Heart right ventricle (tissue), 16 donors: Measurements from ENCODE around the gene TUB. TPM values are rescaled to one million over a fixed set of nuclear protein-coding genes. Genes with fewer than 3 reads are reported as not detected.

ENCODE experiments used
- ATAC-seq, 8 donors: fragments of 200-7000 bp; cut with Tn5 transposase; one replicate each; pipeline ENCODE4 v1.9.1; 2020; ENCODE audit warnings: mild to moderate bottlenecking in 8 of 8, moderate library complexity in 8 of 8, moderate number of reproducible peaks in 1 of 8
- DNase-seq, 2 donors: peaks; one replicate each; pipeline ENCODE4 v3.0.0-alpha.2; 2020
- H3K27ac ChIP-seq, 10 donors: fragments of 200-600 bp; sonication (generic) in 2 of 10; one replicate each; pipeline versions ENCODE4 v1.5.0 to v1.8.0; 2020 to 2022; ENCODE audit warnings: mild to moderate bottlenecking in 3 of 10
- H3K27me3 ChIP-seq, 7 donors: fragments of 200-600 bp; one replicate each; pipeline ENCODE4 v1.8.0; 2021 to 2022; ENCODE audit warnings: mild to moderate bottlenecking in 2 of 7
- H3K36me3 ChIP-seq, 9 donors: fragments of 200-600 bp; sonication (generic) in 1 of 9; one replicate each; pipeline versions ENCODE4 v1.5.0 to v1.8.0; 2020 to 2022; ENCODE audit warnings: mild to moderate bottlenecking in 2 of 9
- H3K4me1 ChIP-seq, 9 donors: fragments of 200-600 bp; sonication (generic) in 1 of 9; one replicate each; pipeline versions ENCODE4 v1.5.0 to v1.8.0; 2020 to 2022; ENCODE audit warnings: mild to moderate bottlenecking in 4 of 9
- H3K4me3 ChIP-seq, 10 donors: fragments of 200-600 bp; sonication (generic) in 2 of 10; one replicate each; pipeline versions ENCODE4 v1.5.0 to v1.8.0; 2020 to 2022; ENCODE audit warnings: mild to moderate bottlenecking in 7 of 10, moderate library complexity in 2 of 10
- H3K9me3 ChIP-seq, 11 donors: fragments of 200-600 bp in 10 of 11; sonication (generic) in 2 of 11; one replicate each; pipeline versions ENCODE4 v1.5.0 to v1.8.0; 2013 to 2022; ENCODE audit warnings: mild to moderate bottlenecking in 2 of 11, control low read depth in 1 of 11, moderate library complexity in 1 of 11
- CTCF ChIP-seq, 9 donors: fragments of 200-600 bp; sonication (generic) in 2 of 9; IDR thresholded peaks; one replicate each; pipeline versions ENCODE4 v1.5.0 to v1.8.0; 2021 to 2022; ENCODE audit warnings: antibody characterized with exemption in 9 of 9, mild to moderate bottlenecking in 5 of 9, moderate library complexity in 1 of 9
- WGBS, 2 donors: extraction: QIAGEN DNeasy Blood & Tissue Kit; methylation state at CpG; one replicate each; pipeline ENCODE4 v1.1.7; 2013; ENCODE audit warnings: inconsistent platforms in 1 of 2; 5-methylcytosine and 5-hydroxymethylcytosine counted together
- intact Hi-C, 10 donors: fragments of 100-400 bp; cut with DNase I; formaldehyde crosslinking; loops; one replicate each; pipeline versions ENCODE4 v1.11.1 to v1.14.2; 2022
- polyA plus RNA-seq, 2 donors: library from polyadenylated mRNA; stranded (reverse); fragments of 200-250 nt; gene quantifications; one replicate each; pipeline ENCODE4 v1.2.3, GENCODE V29; 2013
- total RNA-seq, 10 donors: library from RNA; stranded (reverse); fragmentation: NEBNext Ultra II Directional in 3 of 10; extraction: Animal tissue kit (Norgen Biotek cat#: 25700) in 3 of 10; gene quantifications; one replicate each; pipeline versions ENCODE4 v1.2.1 to v1.2.4, GENCODE V29; 2021 to 2023
- donor health status: Arrhythmogenic right ventricular cardiomyopathy.
- donor health status: ischemic (EF 13 %, LVEDD 7.1; RV severe dilation, severe dysfunction).
- donor health status: healthy with polysubstance abuse.
- donor health status: DM: no; HTN: yes; CAD: no.
- donor health status: DM: no; HTN: no; CAD: no.
- donor health status: ischemic (EF 25% LVEDD 6.9; RV normal size, moderate dysfunction).
- donor health status: ischemic (EF 25% LVEDD 5.7; RV mildly dilated, moderate dysfunction).
- donor health status: healthy.
- donor health status: DM: yes; HTN: yes; CAD: no.
- donor health status: Ischemic cardiomyopathy.
- donor health status: ischemic (EF 35%, LVEDD 5.7; RV mildly dilated, moderate dysfunction).
- donor health status: nonischemic (EF 11% LVEDD 7.7; RV severe dilation, severe dysfunction).
- donor health status: DM: yes; HTN: yes; CAD: no.
- donor health status: PGD.
- donor health status: ischemic (EF 29% LVEDD 5.4; RV normal size, mild dysfunction).
- donor health status: nonischemic (EF 23%, LVEDD 6.1; RV moderate dilation, normal function).

TUB gene
- total and polyA plus RNA-seq, 12 donors: 2.4 to 28.2 (median 18.9) TPM

- no peaks in the 10 kb centered on the region for H3K27me3 ChIP-seq
- DNase-seq (no peak), ATAC-seq (no peak)
- no peaks in the 10 kb centered on the region for H3K9me3 ChIP-seq
- peaks cover 31 to 92% (median 77%) of the 10 kb centered on the region in 9 donors for H3K4me1 ChIP-seq
- intact Hi-C loops: loop anchor here in 3 of 10 donors (5.0 kb wide), 1 partner anchor 33 kb away; no protein-coding TSS in a partner anchor
- 95 to 98% methylated on average over 2 of the region's 2 CpGs for WGBS, 2 donors
- H3K36me3 ChIP-seq: no peaks in the 10 kb centered on the region
- no peak overlapping the region for H3K27ac ChIP-seq
- TF ChIP-seq CTCF (IDR thresholded peaks at IDR 0.05): no peak
- no peak overlapping the region for H3K4me3 ChIP-seq
Measured at GRCh38 chr11:8065031-8065430, 16.0 kb upstream of the TUB start.

- intact Hi-C loops: loop anchor here in 3 of 10 donors (5.0 kb wide), 1 partner anchor 34 kb away; no protein-coding TSS in a partner anchor
- Histone ChIP-seq H3K4me3 (no peak overlapping the region), H3K27me3 (no peaks in the 10 kb centered on the region), H3K27ac (peak overlapping the region in 4 of 10 donors; percentile 12 to 81 (median 62)), H3K36me3 (no peaks in the 10 kb centered on the region), H3K4me1 (peaks cover 28 to 85% (median 73%) of the 10 kb centered on the region in 9 donors), H3K9me3 (no peaks in the 10 kb centered on the region)
- peak in 1 of 2 donors; percentile 5 for DNase-seq
- peak in 2 of 8 donors; percentile 10 to 15 for ATAC-seq
- no peak for TF ChIP-seq CTCF (IDR thresholded peaks at IDR 0.05)
- WGBS, 2 donors: 75 to 79% methylated on average over 17 of the region's 17 CpGs
Measured at GRCh38 chr11:8066036-8066910, 14.7 kb upstream of the TUB start.

- Histone ChIP-seq H3K9me3 (no peaks in the 10 kb centered on the region), H3K4me3 (no peak overlapping the region), H3K27ac (peak overlapping the region in 5 of 10 donors; percentile 41 to 81 (median 73)), H3K4me1 (peaks cover 24 to 77% (median 68%) of the 10 kb centered on the region in 9 donors), H3K36me3 (no peaks in the 10 kb centered on the region), H3K27me3 (no peaks in the 10 kb centered on the region)
- ATAC-seq (peak in 2 of 8 donors; percentile 31 to 39), DNase-seq (peak in 1 of 2 donors; percentile 8)
- 57 to 59% methylated on average over 10 of the region's 10 CpGs for WGBS, 2 donors
- intact Hi-C loops: loop anchor here in 3 of 10 donors (5.0 kb wide), 1 partner anchor 35 kb away; no protein-coding TSS in a partner anchor
- TF ChIP-seq CTCF (IDR thresholded peaks at IDR 0.05): no peak
Measured at GRCh38 chr11:8066911-8067455, 14.0 kb upstream of the TUB start.

GRCh38 chr11:8067567-8067928 lies 13.5 kb upstream of the TUB start:
- DNase-seq (no peak), ATAC-seq (no peak)
- no peaks in the 10 kb centered on the region for H3K9me3 ChIP-seq
- no peaks in the 10 kb centered on the region for H3K36me3 ChIP-seq
- 73 to 83% methylated on average over 4 of the region's 4 CpGs for WGBS, 2 donors
- H3K27me3 ChIP-seq: no peaks in the 10 kb centered on the region
- no peak overlapping the region for H3K4me3 ChIP-seq
- H3K27ac ChIP-seq: peak overlapping the region in 7 of 10 donors; percentile 63 to 83 (median 79)
- H3K4me1 ChIP-seq: peaks cover 18 to 72% (median 62%) of the 10 kb centered on the region in 9 donors
- intact Hi-C loops: loop anchor here in 3 of 10 donors (5.0 kb wide), 1 partner anchor 35 kb away; no protein-coding TSS in a partner anchor
- TF ChIP-seq CTCF (IDR thresholded peaks at IDR 0.05): no peak
